ENCODE data around the gene ARPIN. TPM values are rescaled to one million over a fixed set of nuclear protein-coding genes. Genes with fewer than 3 reads are reported as not detected.

The ARPIN gene
- total RNA-seq, 1 experiment from 2014 or later: 2.8 TPM

DNA sequence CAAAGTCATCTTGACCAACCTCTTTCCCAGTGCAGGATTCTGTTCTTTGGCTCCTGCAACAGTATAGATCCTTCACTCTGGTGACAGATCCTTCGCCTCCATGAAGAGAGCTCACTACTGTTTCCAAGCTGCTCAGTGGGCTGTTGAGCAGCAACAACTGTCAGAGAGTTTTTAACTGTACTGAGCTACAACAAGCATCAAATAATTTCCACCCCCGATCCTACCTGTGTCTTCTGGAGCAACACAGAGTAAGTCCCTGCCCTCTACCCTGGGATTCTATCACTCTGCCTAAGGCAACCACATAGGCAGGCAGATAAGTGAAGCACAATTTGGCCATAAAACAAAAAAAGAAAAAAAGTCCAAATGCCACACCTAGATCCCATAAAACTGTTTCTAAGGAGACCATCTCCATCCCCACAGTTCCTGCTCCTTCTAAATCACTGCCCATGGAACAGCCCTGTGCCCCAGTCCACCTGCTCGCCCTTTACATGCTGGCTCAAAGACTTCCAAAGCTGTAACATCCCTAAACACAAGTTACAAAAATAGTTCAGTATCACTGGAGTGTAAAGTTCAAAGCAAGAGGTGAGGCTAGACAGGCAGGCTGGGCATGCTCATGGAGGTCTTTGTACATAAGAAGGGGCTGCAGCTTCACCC lies 60.3 kb downstream of the ARPIN start:
- Histone ChIP-seq H3K9me3 (replicated peaks) (no peaks in the 10 kb centered on the region), H3K4me3 (no peak overlapping the region), H3K36me3 (peaks cover 6% of the 10 kb centered on the region; the same call in 1 of the 2 replicates), H3K27me3 (no peaks in the 10 kb centered on the region), H3K27ac (no peak overlapping the region), H3K4me1 (no peaks in the 10 kb centered on the region)
- no peak for DNase-seq

GRCh38 chr15:89851673-89852341 lies 60.9 kb downstream of the ARPIN start:
- Histone ChIP-seq H3K36me3 (peaks cover 3% of the 10 kb centered on the region; the same call in 1 of the 2 replicates), H3K27me3 (no peaks in the 10 kb centered on the region), H3K27ac (no peak overlapping the region), H3K4me1 (no peaks in the 10 kb centered on the region), H3K9me3 (replicated peaks) (no peaks in the 10 kb centered on the region), H3K4me3 (no peak overlapping the region)
- DNase-seq: no peak

GRCh38 chr15:89848970-89849292 lies 63.8 kb downstream of the ARPIN start:
- Histone ChIP-seq H3K27me3 (no peaks in the 10 kb centered on the region), H3K4me1 (peaks cover 14% of the 10 kb centered on the region), H3K4me3 (no peak overlapping the region), H3K36me3 (peaks cover 3% of the 10 kb centered on the region; the same call in 1 of the 2 replicates), H3K27ac (no peak overlapping the region), H3K9me3 (replicated peaks) (no peaks in the 10 kb centered on the region)
- no peak for DNase-seq

DNA sequence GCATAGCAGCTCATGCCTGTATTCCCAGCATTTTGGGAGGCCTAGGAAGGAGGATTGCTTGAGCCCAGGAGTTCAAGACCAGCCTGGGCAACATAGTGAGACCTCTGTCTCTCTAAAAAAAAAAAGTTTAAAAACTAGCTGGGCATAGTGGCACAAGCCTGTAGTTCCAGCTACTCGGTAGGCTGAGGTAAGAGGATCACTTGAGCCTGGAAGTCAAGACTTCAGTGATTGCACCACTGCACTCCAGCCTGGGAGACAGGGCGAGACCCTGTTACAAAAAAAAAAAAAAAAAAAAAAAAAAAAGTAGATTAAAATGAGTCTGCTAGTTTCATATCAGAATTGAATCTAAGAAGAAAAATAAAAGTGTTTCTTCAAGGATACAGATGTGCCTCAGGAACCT lies 65.7 kb downstream of the ARPIN start:
- no peak overlapping the region for H3K27ac ChIP-seq
- DNase-seq: no peak
- no peak overlapping the region for H3K4me3 ChIP-seq
- H3K4me1 ChIP-seq: peaks cover 14% of the 10 kb centered on the region
- no peaks in the 10 kb centered on the region for H3K27me3 ChIP-seq
- H3K9me3 ChIP-seq (replicated peaks): no peaks in the 10 kb centered on the region
- H3K36me3 ChIP-seq: peaks cover 3% of the 10 kb centered on the region; the same call in 1 of the 2 replicates

DNA sequence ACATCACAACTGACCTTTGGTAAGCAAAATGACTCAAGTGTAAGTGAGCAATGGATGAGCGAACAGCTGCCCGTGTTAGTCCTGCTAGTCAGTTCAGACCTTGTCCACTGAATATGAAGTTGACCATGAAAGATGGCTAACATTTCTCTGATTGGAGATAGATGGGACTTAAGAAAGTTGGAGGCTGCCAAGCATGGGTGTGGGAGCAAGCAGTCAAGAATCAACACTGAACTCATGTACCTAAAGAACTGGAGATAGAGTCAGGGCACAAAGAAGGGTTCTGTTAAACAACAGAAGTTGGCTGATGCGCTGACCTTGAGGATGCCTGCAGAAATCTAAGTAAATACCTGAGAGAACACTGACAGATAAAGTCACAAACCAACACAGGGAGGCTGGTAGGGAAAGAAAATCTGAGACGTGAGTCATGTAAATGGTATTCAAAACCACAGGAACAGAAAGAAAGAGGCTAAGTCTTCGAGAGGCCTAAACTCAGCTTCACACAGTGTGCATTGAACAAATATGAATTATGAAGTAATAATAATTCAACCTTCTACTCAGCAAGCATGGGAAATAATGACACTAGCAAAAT lies 67.4 kb downstream of the ARPIN start:
- H3K27me3 ChIP-seq: no peaks in the 10 kb centered on the region
- H3K9me3 ChIP-seq (replicated peaks): no peaks in the 10 kb centered on the region
- DNase-seq: peak; percentile 38 to 70
- peak overlapping the region; percentile 72 for H3K27ac ChIP-seq
- peaks cover 14% of the 10 kb centered on the region for H3K4me1 ChIP-seq
- 0 out of 2 replicates have a peak, but pooled peaks cover 2% of the 10 kb centered on the region for H3K36me3 ChIP-seq
- H3K4me3 ChIP-seq: no peak overlapping the region

Other genes with a start within 250 kb of the ARPIN start
- gene PLIN1, start 233.6 kb downstream of the ARPIN start, total RNA-seq (2014; rRNA removed; shearing (Covaris generic)): not detected in 2 replicates
- gene PEX11A, start 222.2 kb downstream of the ARPIN start, total RNA-seq (2014; rRNA removed; shearing (Covaris generic)): 1.4 and 2.0 TPM in 2 replicates
- not detected in 2 replicates for gene WDR93, start 222.1 kb downstream of the ARPIN start, total RNA-seq (2014; rRNA removed; shearing (Covaris generic))
- not detected in 2 replicates for gene MESP1, start 161.7 kb downstream of the ARPIN start, total RNA-seq (2014; rRNA removed; shearing (Covaris generic))
- gene MESP2, start 136.6 kb downstream of the ARPIN start, total RNA-seq (2014; rRNA removed; shearing (Covaris generic)): not detected in 2 replicates
- gene ANPEP, start 98.1 kb downstream of the ARPIN start, total RNA-seq (2014; rRNA removed; shearing (Covaris generic)): 0.28 and 0.77 TPM in 2 replicates
- 46.1 and 53.4 TPM in 2 replicates for gene AP3S2, start 19.0 kb downstream of the ARPIN start, total RNA-seq (2014; rRNA removed; shearing (Covaris generic))
- gene ZNF710, start 88.4 kb upstream of the ARPIN start, total RNA-seq (2014; rRNA removed; shearing (Covaris generic)): 6.3 and 8.5 TPM in 2 replicates
- gene IDH2, start 189.5 kb upstream of the ARPIN start, total RNA-seq (2014; rRNA removed; shearing (Covaris generic)): 96.9 and 102 TPM in 2 replicates

Measured in SJCRH30 (cell line).